GM12878 (cell line): ENCODE results near the gene SLC1A2.

Experiments
- CTCF ChIP-seq, 3 experiments: IDR thresholded peaks in 2 of 3; conservative IDR thresholded peaks in 1 of 3; 2 replicates each; pipeline ENCODE4 v1.5.1; 2011; ENCODE audit warnings: low read depth in 3 of 3, low read length in 3 of 3, mild to moderate bottlenecking in 3 of 3, control low read depth in 2 of 3, moderate library complexity in 2 of 3, inconsistent platforms in 1 of 3, mixed read lengths in 1 of 3; ENCODE audit not compliant: control insufficient read depth in 2 of 3, insufficient read depth in 1 of 3; ENCODE audit errors: extremely low read depth in 1 of 3
- NR2C1 ChIP-seq: fragments of 450-650 bp; IDR thresholded peaks from 2 replicates; pipeline ENCODE4 v1.6.1; 2017; ENCODE audit warnings: antibody characterized with exemption, mild to moderate bottlenecking, moderate library complexity
- SP1 ChIP-seq: IDR thresholded peaks from one replicate; pipeline ENCODE4 v1.6.1; 2011; ENCODE audit warnings: low read depth, low read length
- SUZ12 ChIP-seq: fragments of 200-600 bp; sonication (generic); IDR thresholded peaks from one replicate; pipeline ENCODE4 v1.6.1; 2018; ENCODE audit warnings: antibody characterized with exemption, mild to moderate bottlenecking; ENCODE audit not compliant: unreplicated experiment
- ZNF592 ChIP-seq: fragments of 450-650 bp; IDR thresholded peaks from 2 replicates; pipeline ENCODE4 v1.6.1; 2017; ENCODE audit warnings: mild to moderate bottlenecking, moderate library complexity

GRCh38 chr11:35389897-35390465 is 29.4 kb downstream of the SLC1A2 start:
- TF ChIP-seq NR2C1 (no peak), SP1 (no peak), CTCF (IDR thresholded peaks at IDR 0.05 in 2 of 3, conservative IDR thresholded peaks at IDR 0.05 in 1 of 3; ENCODE audit: control insufficient read depth in 2 of 3, extremely low read depth in 1 of 3, insufficient read depth in 1 of 3, low read depth in 3 of 3, low read length in 3 of 3) (no peak), SUZ12 (no peak), ZNF592 (no peak)
